H1 (cell line): ENCODE data around the gene HES7. TPM values are rescaled to one million over a fixed set of nuclear protein-coding genes. Genes with fewer than 3 reads are reported as not detected.

ENCODE experiments used
- CTCF ChIA-PET: fragments of 300-600 bp; sonication (Branson Sonifier 250); formaldehyde crosslinking; loops from one replicate; lab custom pipeline; 2021; ENCODE audit not compliant: partially characterized antibody; lab: Charles Lee
- POLR2A ChIA-PET: fragments of 300-600 bp; sonication (Branson Sonifier 250); formaldehyde crosslinking; loops from one replicate; lab custom pipeline; 2021; ENCODE audit warnings: inconsistent platforms; ENCODE audit not compliant: partially characterized antibody; lab: Charles Lee
- DNase-seq, 2 experiments: peaks; one replicate each; pipeline versions ENCODE4 v3.0.0 to v3.0.0-alpha.2; 2010 to 2022; ENCODE audit warnings: low spot score in 2 of 2, low read depth in 1 of 2, mixed read lengths in 1 of 2
- FAIRE-seq: peaks from 2 replicates; lab custom pipeline; 2011; peaks lifted over from hg19 to GRCh38; lab: Jason Lieb, UNC
- H2AFZ ChIP-seq: 2 replicates; pipeline ENCODE4 v1.8.1; 2012; ENCODE audit warnings: low read length, inconsistent platforms
- H2AK5ac ChIP-seq: 2 replicates; pipeline ENCODE4 v1.6.1; 2013; ENCODE audit warnings: low read depth, low read length
- H2BK120ac ChIP-seq: replicated peaks from 2 replicates; pipeline ENCODE3; 2013; ENCODE audit warnings: low read depth, low read length, inconsistent platforms
- H2BK12ac ChIP-seq: 2 replicates; pipeline ENCODE4 v1.6.1; 2013; ENCODE audit warnings: low read depth, low read length
- H2BK15ac ChIP-seq: 2 replicates; pipeline ENCODE4 v1.6.1; 2013; ENCODE audit warnings: low read length
- H2BK20ac ChIP-seq: 2 replicates; pipeline ENCODE4 v1.6.1; 2013; ENCODE audit warnings: low read length
- H2BK5ac ChIP-seq: 2 replicates; pipeline ENCODE4 v1.6.1; 2013; ENCODE audit warnings: low read depth, low read length
- H3K14ac ChIP-seq: 2 replicates; pipeline ENCODE4 v1.6.1; 2013; ENCODE audit warnings: inconsistent platforms; ENCODE audit not compliant: insufficient read length
- H3K18ac ChIP-seq: 2 replicates; pipeline ENCODE4 v1.6.1; 2013; ENCODE audit warnings: low read length; ENCODE audit errors: extremely low read depth
- H3K23ac ChIP-seq: 2 replicates; pipeline ENCODE4 v1.6.1; 2013; ENCODE audit warnings: inconsistent platforms; ENCODE audit not compliant: insufficient read length
- H3K23me2 ChIP-seq: 2 replicates; pipeline ENCODE4 v1.6.1; 2013; ENCODE audit warnings: low read depth, low read length
- H3K27ac ChIP-seq: 2 replicates; pipeline ENCODE4 v1.6.1; 2011; ENCODE audit warnings: low read depth, low read length, inconsistent platforms
- H3K27me3 ChIP-seq, 4 experiments: replicated peaks in 1 of 4; 1 replicate in 1 of 4; 2 replicates in 3 of 4; pipeline versions ENCODE4 v1.6.1 to v1.8.1; 2011 to 2013; ENCODE audit warnings: low read length in 3 of 4, mild to moderate bottlenecking in 3 of 4, inconsistent platforms in 2 of 4, mixed read lengths in 2 of 4, moderate library complexity in 1 of 4; ENCODE audit not compliant: control insufficient read depth in 3 of 4, insufficient read depth in 3 of 4; ENCODE audit errors: extremely low read depth in 1 of 4
- H3K36me3 ChIP-seq, 4 experiments: 2 replicates each; pipeline versions ENCODE4 v1.6.1 to v1.8.1; 2011 to 2013; ENCODE audit warnings: mild to moderate bottlenecking in 4 of 4, low read length in 3 of 4, moderate library complexity in 2 of 4, control low read depth in 1 of 4, inconsistent platforms in 1 of 4; ENCODE audit not compliant: insufficient read depth in 4 of 4, control insufficient read depth in 2 of 4
- H3K4ac ChIP-seq: replicated peaks from 2 replicates; pipeline ENCODE3; 2013; ENCODE audit warnings: low read length, low read depth, mixed read lengths, inconsistent platforms; ENCODE audit not compliant: insufficient read length
- H3K4me1 ChIP-seq, 4 experiments: replicated peaks in 1 of 4; 1 replicate in 1 of 4; 2 replicates in 3 of 4; pipeline versions ENCODE4 v1.6.1 to v1.8.1; 2011 to 2013; ENCODE audit warnings: low read length in 3 of 4, inconsistent platforms in 2 of 4, mixed read lengths in 1 of 4; ENCODE audit not compliant: insufficient read depth in 4 of 4, control insufficient read depth in 3 of 4
- H3K4me2 ChIP-seq, 2 experiments: 2 replicates each; pipeline versions ENCODE4 v1.6.1 to v1.8.1; 2011 to 2013; ENCODE audit warnings: low read depth in 2 of 2, low read length in 2 of 2, control low read depth in 1 of 2, inconsistent platforms in 1 of 2, mild to moderate bottlenecking in 1 of 2; ENCODE audit not compliant: insufficient read depth in 1 of 2
- H3K4me3 ChIP-seq, 4 experiments: fragments of 200-600, 300-600 bp in 1 of 4; sonication (generic), shearing (Covaris generic), sonication (Bioruptor Twin) in 1 of 4; 2 replicates each; pipeline versions ENCODE4 v1.5.1 to v1.8.1; 2011 to 2016; ENCODE audit warnings: low read length in 4 of 4, low read depth in 3 of 4, control low read depth in 2 of 4, inconsistent platforms in 2 of 4, mild to moderate bottlenecking in 2 of 4, mixed read lengths in 1 of 4, moderate library complexity in 1 of 4; ENCODE audit not compliant: insufficient read depth in 2 of 4; ENCODE audit errors: extremely low read depth in 1 of 4
- H3K56ac ChIP-seq: replicated peaks from 2 replicates; pipeline ENCODE3; 2013; ENCODE audit warnings: low read depth, mild to moderate bottlenecking, mixed read lengths, low read length, inconsistent platforms; ENCODE audit not compliant: insufficient read length
- H3K79me1 ChIP-seq: 2 replicates; pipeline ENCODE4 v1.6.1; 2013; ENCODE audit warnings: low read depth, low read length, control low read depth
- H3K79me2 ChIP-seq, 2 experiments: 2 replicates each; pipeline versions ENCODE4 v1.6.1 to v1.8.1; 2012 to 2013; ENCODE audit warnings: low read length in 2 of 2, mild to moderate bottlenecking in 2 of 2, inconsistent platforms in 1 of 2; ENCODE audit not compliant: insufficient read depth in 2 of 2, control insufficient read depth in 1 of 2
- H3K9ac ChIP-seq, 4 experiments: replicated peaks in 1 of 4; 1 replicate in 1 of 4; 2 replicates in 3 of 4; pipeline versions ENCODE4 v1.6.1 to v1.8.1; 2011 to 2013; ENCODE audit warnings: low read depth in 3 of 4, low read length in 3 of 4, control low read depth in 2 of 4, mild to moderate bottlenecking in 2 of 4, moderate library complexity in 2 of 4, inconsistent platforms in 1 of 4; ENCODE audit errors: extremely low read depth in 1 of 4
- H3K9me3 ChIP-seq, 2 experiments: 2 replicates each; pipeline versions ENCODE4 v1.6.1 to v1.8.1; 2012 to 2013; ENCODE audit warnings: mild to moderate bottlenecking in 2 of 2, moderate library complexity in 2 of 2, control low read depth in 1 of 2, inconsistent platforms in 1 of 2, low read depth in 1 of 2, low read length in 1 of 2, mixed read lengths in 1 of 2; ENCODE audit not compliant: insufficient read depth in 2 of 2
- H4K20me1 ChIP-seq, 2 experiments: replicated peaks in 1 of 2; 2 replicates each; pipeline versions ENCODE3 to v1.8.1; 2011 to 2013; ENCODE audit warnings: inconsistent platforms in 2 of 2, low read length in 2 of 2, mild to moderate bottlenecking in 1 of 2; ENCODE audit not compliant: insufficient read depth in 2 of 2, control insufficient read depth in 1 of 2
- H4K5ac ChIP-seq: 2 replicates; pipeline ENCODE4 v1.6.1; 2013; ENCODE audit warnings: low read length, low read depth, mixed read lengths, inconsistent platforms; ENCODE audit not compliant: insufficient read length
- H4K8ac ChIP-seq: 2 replicates; pipeline ENCODE4 v1.8.0; 2013; ENCODE audit warnings: mild to moderate bottlenecking, moderate library complexity, low read length, inconsistent platforms; ENCODE audit not compliant: insufficient read depth; ENCODE audit errors: extremely low read depth
- H4K91ac ChIP-seq: replicated peaks from 2 replicates; pipeline ENCODE3; 2013; ENCODE audit warnings: low read length, mixed read lengths, inconsistent platforms; ENCODE audit not compliant: insufficient read length
- CEBPB ChIP-seq: IDR thresholded peaks from 2 replicates; pipeline ENCODE4 v1.6.1; 2012; ENCODE audit warnings: low read depth, low read length
- SIRT6 ChIP-seq: IDR thresholded peaks from one replicate; pipeline ENCODE4 v1.7.1; 2012; ENCODE audit warnings: low read length, inconsistent platforms
- WGBS, 2 experiments: shearing (Covaris generic) in 1 of 2; methylation state at CpG; one replicate each; pipeline versions ENCODE4 v1.1.6 to v1.1.7; 2013 to 2015; ENCODE audit warnings: low lambda C conversion rate in 2 of 2, mixed read lengths in 2 of 2, inconsistent platforms in 1 of 2, low coverage in 1 of 2, missing lambda C conversion rate in 1 of 2; ENCODE audit not compliant: insufficient replicate concordance in 2 of 2, insufficient coverage in 1 of 2, insufficient read length in 1 of 2; ENCODE audit errors: extremely low coverage in 1 of 2, missing lambda C conversion rate in 1 of 2; 5-methylcytosine and 5-hydroxymethylcytosine counted together
- polyA plus RNA-seq, 7 experiments: library from polyadenylated mRNA; depleted of rRNA in 3 of 7; stranded (reverse) in 5 of 7; unstranded in 2 of 7; fragments of >200 nt in 5 of 7; fragments of 200-250 nt in 2 of 7; gene quantifications; 1 replicate in 5 of 7; 2 replicates in 1 of 7; 4 replicates in 1 of 7; pipeline versions ENCODE4 v1.2.1 to v1.2.3, GENCODE V29; 2011 to 2013; ENCODE audit warnings: missing spikeins in 2 of 7, mixed read lengths in 2 of 7
- total RNA-seq: library from RNA; stranded (reverse); fragmentation: NEBNext Ultra II Directional; extraction: Animal tissue kit (Norgen Biotek cat#: 25700); gene quantifications from 2 replicates; pipeline ENCODE4 v1.2.1, GENCODE V29; 2021

HES7 gene
- total and polyA plus RNA-seq, 2 of the 8 experiments (the other 6 are each of a cell fraction or from before 2014, with no cell fraction given): 0.20 to 0.32 TPM

DNA sequence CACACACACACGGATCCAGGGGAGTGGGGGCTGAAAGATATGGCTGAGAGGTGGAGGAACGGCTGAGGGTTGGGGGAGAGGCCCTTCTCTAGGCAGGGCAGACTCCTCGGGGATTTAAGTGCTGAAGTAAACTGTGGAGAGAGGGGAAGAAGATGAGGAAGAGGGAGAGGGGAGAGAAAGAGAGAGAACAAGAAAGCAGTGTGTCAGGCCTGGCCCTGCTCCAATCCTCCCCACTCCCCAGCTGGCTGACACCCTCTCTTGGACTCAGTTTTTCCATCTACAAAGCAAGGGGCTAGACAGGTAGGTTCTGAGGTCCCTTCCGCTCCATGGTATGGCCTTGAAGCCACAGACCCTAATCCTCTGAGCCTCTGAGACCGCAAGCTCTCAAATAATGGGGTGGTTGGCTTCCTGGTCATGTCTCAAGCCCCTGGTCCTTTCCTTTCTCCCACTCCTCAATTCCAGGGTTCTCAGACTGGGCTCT is 36.9 kb upstream of the HES7 start:
- H3K9ac ChIP-seq: no peak overlapping the region
- H3K27me3 ChIP-seq: no peaks in the 10 kb centered on the region
- H4K91ac ChIP-seq: no peak overlapping the region
- ChIA-PET CTCF (interaction anchor here (0.7 to 10.3 kb wide), 5 partner anchors 10 to 40 kb away, joined by 3 to 133 read pairs (median 4); partner anchors contain the start of gene ALOXE3), POLR2A (interaction anchor here (0.7 to 15.7 kb wide), 7 partner anchors 10 to 40 kb away, joined by 3 to 289 read pairs (median 4); partner anchors contain the start of gene TMEM107)
- no peaks in the 10 kb centered on the region for H3K9me3 ChIP-seq
- 0 out of 2 replicates have a peak overlapping the region, but pooled peaks have one; percentile 50 for H2BK12ac ChIP-seq
- no peak overlapping the region for H2BK120ac ChIP-seq
- peaks cover 0 to 15% of the 10 kb centered on the region in 2 experiments; a peak in 2 of 4 replicates for H3K79me2 ChIP-seq
- H4K5ac ChIP-seq: no peak overlapping the region
- H3K4me3 ChIP-seq: no peak overlapping the region
- H2BK15ac ChIP-seq: no peak overlapping the region
- H3K14ac ChIP-seq: no peak overlapping the region
- H2AK5ac ChIP-seq: no peak overlapping the region
- no peak overlapping the region; the same call in 1 of the 2 replicates for H2BK5ac ChIP-seq
- no peak overlapping the region for H3K4ac ChIP-seq
- no peak overlapping the region for H3K27ac ChIP-seq
- no peak for DNase-seq
- H3K18ac ChIP-seq: no peak overlapping the region
- peaks cover 8 to 9% of the 10 kb centered on the region in 2 experiments for H4K20me1 ChIP-seq
- no peak overlapping the region for H3K56ac ChIP-seq
- H3K4me1 ChIP-seq: peaks cover 4 to 29% (median 23%) of the 10 kb centered on the region in 4 experiments
- no peak overlapping the region for H2BK20ac ChIP-seq
- H3K79me1 ChIP-seq: peaks cover 8% of the 10 kb centered on the region
- no peak overlapping the region; a peak in 1 of 4 replicates for H3K4me2 ChIP-seq
- 89% methylated on average over 5 of the region's 5 CpGs; no CpG with 5 or more reads in 1 of the 2 experiments for WGBS, 2 experiments
- no peak overlapping the region for H2AFZ ChIP-seq
- TF ChIP-seq SIRT6: no peak
- no peak for TF ChIP-seq CEBPB
- H4K8ac ChIP-seq: no peak overlapping the region; the same call in 1 of the 2 replicates
- FAIRE-seq: no peak
- H3K23ac ChIP-seq: no peak overlapping the region
- peaks cover 0 to 10% (median 5%) of the 10 kb centered on the region in 4 experiments; a peak in 6 of 8 replicates for H3K36me3 ChIP-seq
- H3K23me2 ChIP-seq: peaks cover 24% of the 10 kb centered on the region
